COR-L47 (cell line): Measurements from ENCODE around the gene SLC6A17.
A peak's percentile ranks its signal among the peaks of the same experiment; 100 is the strongest.

ENCODE experiments used
- DNase-seq: peaks from one replicate; lab custom pipeline; 2025; lab: John Stamatoyannopoulos, UW

The SLC6A17 gene

DNA sequence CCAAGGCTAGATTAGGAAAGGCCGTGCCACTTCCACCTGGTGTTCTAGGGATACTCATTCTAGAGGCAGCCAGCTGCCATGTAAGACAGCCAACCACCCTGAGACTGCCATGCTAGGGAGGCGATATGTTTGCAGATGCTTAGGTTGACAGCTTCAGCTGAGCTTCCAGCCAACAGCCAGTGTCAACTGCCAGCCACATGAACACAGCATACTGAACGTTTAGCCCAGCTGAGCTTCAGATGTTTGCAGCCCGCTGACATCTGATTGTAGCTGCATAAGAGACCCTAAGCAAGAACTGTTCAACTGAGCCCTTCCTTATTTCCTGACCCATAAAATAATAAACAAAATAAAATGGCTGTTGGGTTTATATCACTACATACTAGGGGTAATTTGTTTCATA, 54.9 kb downstream of the SLC6A17 start:
- DNase-seq, result no peak

- no peak for DNase-seq
Measured at GRCh38 chr1:110205591-110206155, 55.4 kb downstream of the SLC6A17 start.

GRCh38 chr1:110206261-110206920, 56.1 kb downstream of the SLC6A17 start:
- DNase-seq, result no peak

DNA sequence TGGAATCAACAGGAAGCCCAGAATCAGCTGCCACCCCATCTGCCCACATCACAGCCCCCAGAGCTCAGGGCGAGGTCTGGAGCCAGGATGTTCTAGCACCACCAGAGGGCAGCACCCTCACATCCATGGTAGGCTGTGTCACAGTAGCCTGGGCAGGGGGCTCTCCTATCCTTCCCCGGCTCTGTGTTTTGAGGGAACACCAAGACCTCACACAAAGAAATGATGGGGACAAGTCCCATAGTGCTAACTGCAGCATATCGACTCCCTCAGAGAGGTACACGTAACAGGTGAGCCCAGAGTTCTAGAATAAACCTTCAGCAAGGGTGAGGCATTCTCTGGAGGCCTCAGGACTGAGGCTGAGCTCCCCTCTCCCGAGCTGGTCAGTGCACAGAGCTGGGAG, 57.5 kb downstream of the SLC6A17 start:
- peak; percentile 58 for DNase-seq

DNA sequence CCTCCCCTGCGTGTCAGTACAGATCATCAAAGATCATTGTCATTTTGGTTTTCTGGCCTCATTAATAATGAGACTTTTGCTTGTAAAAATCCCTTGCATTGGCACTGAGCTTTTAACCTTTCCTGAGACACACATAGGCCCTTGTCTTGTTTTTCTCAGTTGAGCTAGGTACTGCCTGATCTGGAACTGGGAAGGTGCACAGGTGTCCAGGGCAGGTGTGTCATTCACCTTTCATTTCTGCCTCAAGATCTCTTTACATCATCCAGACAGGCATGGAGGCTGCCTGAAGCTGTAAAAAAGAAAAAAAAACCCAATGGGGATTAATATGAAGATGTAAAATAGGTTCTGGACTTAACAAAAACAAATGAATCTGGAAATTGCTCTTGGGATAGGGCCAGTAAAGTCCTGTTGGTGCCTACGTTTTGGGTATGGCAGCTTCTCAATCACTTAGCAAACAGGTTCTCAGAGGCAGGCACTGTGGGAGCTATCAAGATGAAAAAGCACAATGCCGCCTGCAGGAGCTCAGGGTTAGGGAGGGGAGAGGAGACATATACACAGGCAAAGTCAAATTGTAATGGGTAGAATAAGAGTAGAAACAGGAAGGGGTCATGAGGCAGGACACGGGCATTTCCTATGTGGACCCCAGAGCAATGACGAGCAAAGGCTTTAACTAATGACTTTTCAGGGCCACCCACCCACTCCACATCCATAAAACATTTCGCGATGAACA, 58.8 kb downstream of the SLC6A17 start:
- DNase-seq, result no peak

GRCh38 chr1:110209715-110210603, 59.7 kb downstream of the SLC6A17 start, which contains the start of gene KCNC4:
Gene KCNC4, plus strand, starts transcription at chr1:110210314. Its CDS starts 1,186 bp downstream, at chr1:110211500.
- peak; percentile 84 for DNase-seq

GRCh38 chr1:110210604-110211495, 60.6 kb downstream of the SLC6A17 start:
- peak; percentile 50 for DNase-seq

DNA sequence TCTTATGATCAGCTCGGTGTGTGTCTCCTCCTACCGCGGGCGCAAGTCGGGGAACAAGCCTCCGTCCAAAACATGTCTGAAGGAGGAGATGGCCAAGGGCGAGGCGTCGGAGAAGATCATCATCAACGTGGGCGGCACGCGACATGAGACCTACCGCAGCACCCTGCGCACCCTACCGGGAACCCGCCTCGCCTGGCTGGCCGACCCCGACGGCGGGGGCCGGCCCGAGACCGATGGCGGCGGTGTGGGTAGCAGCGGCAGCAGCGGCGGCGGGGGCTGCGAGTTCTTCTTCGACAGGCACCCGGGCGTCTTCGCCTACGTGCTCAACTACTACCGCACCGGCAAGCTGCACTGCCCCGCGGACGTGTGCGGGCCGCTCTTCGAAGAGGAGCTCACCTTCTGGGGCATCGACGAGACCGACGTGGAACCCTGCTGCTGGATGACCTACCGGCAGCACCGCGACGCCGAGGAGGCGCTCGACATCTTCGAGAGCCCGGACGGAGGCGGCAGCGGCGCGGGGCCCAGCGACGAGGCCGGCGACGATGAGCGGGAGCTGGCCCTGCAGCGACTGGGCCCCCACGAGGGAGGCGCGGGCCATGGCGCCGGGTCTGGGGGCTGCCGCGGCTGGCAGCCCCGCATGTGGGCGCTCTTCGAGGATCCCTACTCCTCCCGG, 61.3 kb downstream of the SLC6A17 start:
- DNase-seq, result peak; percentile 24

GRCh38 chr1:110212169-110213142, 62.2 kb downstream of the SLC6A17 start:
- DNase-seq, result no peak

- no peak for DNase-seq
Measured at GRCh38 chr1:110213143-110213540, 62.8 kb downstream of the SLC6A17 start.

DNA sequence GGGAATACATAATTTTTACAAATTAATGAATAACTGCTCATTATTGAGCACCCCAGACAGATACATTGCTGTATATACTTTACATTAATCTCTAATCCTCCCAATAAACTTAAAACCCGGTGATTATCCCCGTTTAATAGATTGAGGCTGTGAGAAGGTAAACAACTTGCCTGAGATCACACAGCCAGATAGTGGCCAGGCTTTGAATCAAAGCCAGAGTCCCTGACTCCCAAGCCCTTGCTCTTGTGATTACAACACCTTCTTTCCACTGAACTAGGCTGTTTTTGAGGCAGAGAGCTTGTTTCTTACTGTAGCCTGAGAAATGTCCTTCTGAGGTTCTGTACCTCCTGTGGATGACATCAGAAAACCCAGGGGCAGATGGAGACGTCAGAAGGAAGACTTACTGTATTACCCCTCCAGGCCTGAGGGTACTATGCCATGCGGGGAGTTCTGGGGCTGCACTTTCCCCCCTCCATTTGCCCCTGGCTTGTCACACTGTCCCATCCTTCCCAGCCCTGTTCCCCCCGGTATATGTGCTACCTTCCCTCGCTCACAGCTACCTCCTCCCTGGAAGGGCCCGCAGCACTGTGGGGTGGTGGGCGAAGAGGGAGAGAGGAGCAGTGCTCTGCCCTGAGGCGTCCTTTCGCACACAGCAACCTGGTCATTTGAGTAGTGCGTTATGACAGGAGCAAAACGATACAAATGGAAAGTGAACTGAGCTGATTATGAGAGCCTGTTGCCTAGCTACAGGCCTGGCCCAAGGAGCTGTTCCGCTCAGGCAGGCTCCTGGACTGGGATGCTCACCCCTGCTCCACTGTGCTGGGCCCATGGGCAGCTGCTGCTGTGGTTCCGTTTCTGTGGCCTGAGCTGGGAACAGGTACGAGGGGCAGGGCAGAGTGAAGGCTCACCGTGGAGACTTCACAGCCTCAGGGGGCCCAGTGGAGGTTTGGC, 64.4 kb downstream of the SLC6A17 start:
- DNase-seq, result no peak

DNA sequence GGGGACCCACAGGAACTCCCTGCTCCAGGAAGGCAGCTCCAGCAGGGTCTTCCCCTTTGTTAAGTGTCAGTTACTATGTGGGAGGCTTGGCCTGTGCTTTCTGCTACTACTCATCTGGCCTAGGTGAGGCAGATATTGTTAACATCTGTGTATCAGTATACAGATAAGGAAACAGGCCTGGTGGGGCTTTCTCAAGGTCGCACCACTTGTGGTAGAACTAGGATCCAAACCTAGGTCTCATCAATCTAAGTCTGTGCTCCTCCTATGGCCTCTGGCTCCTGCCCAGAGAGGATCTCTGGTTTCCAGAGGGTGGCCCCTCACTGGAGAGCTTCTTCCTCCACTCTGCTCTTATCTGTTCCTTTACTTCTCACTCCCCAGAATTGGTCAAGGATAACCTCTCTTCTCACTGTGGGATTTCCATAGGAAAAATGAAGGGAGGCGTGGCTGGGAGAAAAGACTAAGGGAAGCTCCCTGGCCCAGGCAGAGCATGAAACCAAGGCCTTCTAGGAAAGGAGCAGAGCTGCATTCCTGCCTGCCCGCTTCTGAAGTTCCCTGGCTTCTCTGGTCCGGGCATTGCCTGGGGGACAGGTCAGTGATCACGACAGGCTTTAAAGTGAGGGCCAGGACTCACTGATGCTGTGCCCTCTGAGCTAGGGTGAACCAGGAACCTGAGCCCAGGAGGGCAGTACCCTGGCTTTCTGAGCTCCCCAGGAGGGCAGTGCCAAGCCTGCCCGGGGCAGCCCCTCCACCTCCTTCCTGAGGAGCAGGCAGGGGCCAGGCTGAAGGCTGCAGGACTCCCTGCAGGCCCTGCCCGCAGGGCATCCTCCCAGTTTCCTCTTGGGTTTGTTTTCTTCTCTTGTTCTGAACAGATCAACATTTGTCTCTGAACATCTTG, 65.6 kb downstream of the SLC6A17 start:
- DNase-seq, result no peak

DNA sequence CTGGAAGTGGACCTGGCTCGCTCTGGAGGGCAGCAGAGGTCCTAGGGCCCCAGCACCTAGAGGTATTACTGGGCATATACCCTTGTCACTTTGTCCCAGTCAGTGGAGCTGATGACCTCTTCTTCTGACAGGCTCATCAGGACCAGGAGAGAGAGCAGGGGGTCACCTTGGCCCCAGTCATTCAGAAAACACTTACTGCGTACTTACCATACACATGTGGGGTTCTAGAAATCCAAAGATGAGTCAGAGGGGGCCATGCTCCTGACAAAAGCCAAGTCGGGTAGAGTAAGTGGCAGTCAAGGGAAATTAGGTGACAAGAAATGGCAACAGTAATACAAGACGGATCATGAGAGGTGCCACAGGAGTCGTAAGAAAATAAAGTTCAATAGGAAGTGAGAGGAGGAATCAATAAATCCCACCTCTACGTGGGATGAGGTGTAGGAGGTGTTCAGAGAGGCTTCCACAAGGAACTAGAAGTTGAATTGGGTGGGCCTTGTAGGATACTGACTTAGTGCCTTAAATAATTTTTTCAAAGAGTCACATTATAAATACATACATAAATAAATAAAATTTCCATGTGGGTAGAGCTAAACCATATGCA, 66.7 kb downstream of the SLC6A17 start:
- DNase-seq, result no peak

DNA sequence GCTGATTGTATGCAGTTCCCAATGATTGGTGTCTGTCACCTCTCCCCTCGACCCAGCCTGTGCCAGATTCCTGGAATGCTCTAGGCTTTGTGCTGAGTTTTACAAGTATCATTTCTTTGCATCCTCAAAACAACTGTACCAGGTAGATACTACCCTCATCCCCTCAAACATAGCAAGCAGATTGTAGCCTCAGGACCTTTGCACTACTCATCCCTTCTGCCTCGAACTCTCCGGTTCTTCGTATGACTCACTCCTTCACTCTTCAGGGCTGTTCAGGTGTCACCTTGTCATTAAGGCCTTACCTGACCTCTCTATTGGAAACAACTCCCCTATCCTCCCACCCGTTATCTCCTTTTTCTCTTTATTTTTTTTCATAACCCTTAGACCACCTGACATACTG, 67.8 kb downstream of the SLC6A17 start:
- DNase-seq, result no peak

DNA sequence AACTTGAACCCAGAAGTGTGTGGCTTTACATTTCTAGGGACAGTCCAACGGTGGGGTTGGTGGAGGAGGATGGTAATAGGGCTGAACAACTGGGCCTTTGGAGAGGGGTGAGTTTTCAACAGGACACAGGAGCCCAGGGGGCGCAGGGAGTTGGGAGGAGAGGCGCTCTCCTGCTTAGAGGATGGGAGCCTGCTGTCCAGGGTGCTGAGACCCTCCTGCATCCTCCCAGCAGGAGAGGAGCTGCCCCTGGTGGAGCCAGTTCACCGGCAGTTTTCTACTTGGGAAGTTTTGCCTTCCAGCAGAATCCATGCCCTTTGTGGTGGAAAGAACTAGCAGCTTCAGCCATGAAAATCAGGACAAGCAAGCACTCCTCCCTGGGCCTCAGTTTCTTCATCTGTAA, 68.4 kb downstream of the SLC6A17 start:
- no peak for DNase-seq

DNA sequence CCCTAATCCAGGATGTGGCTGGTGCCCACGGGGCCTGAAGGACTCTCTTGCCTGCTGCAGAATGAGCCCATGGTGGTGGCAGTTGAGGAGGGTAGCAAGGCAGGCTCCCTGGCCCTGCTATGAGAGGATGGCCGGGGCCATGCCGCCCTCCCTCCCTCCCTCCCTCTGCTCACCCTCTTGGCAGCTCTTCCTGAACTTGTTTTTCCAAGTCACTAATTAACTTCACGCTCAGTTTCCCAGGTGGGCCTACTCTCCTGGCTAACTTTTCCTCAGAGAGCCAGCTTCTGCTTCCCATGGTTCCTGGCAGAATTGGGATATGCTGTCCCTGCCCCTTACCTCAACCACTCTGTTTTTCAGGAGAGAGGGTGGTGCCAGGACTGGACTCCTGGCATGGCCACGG, 70.0 kb downstream of the SLC6A17 start:
- no peak for DNase-seq

- no peak for DNase-seq
Measured at GRCh38 chr1:110221119-110221518, 70.8 kb downstream of the SLC6A17 start.
